Liver (tissue), 9 donors: ENCODE measurements around the gene SIRPA. TPM values are rescaled to one million over a fixed set of nuclear protein-coding genes. Genes with fewer than 3 reads are reported as not detected.

Source experiments
- DNase-seq: peaks from one replicate; pipeline ENCODE4 v3.0.0-alpha.2; 2017; ENCODE audit warnings: low spot score
- H3K27ac ChIP-seq, 2 donors: one replicate each; pipeline ENCODE4 v1.7.0; 2013; ENCODE audit warnings: inconsistent platforms in 2 of 2, low read length in 2 of 2, control low read depth in 1 of 2, low read depth in 1 of 2, mild to moderate bottlenecking in 1 of 2
- H3K27me3 ChIP-seq, 4 donors: one replicate each; pipeline versions ENCODE4 v1.6.1 to v1.7.0; 2013; ENCODE audit warnings: low read length in 3 of 4, inconsistent platforms in 1 of 4, mild to moderate bottlenecking in 1 of 4, moderate library complexity in 1 of 4; ENCODE audit not compliant: control insufficient read depth in 4 of 4, insufficient read depth in 4 of 4
- H3K36me3 ChIP-seq, 4 donors: one replicate each; pipeline versions ENCODE4 v1.6.1 to v1.7.0; 2013; ENCODE audit warnings: low read length in 3 of 4, mild to moderate bottlenecking in 3 of 4, low read depth in 1 of 4, moderate library complexity in 1 of 4; ENCODE audit not compliant: control insufficient read depth in 4 of 4, insufficient read depth in 3 of 4
- H3K4me1 ChIP-seq, 4 donors: one replicate each; pipeline versions ENCODE4 v1.6.1 to v1.7.0; 2013; ENCODE audit warnings: low read length in 3 of 4, mild to moderate bottlenecking in 3 of 4, moderate library complexity in 1 of 4; ENCODE audit not compliant: control insufficient read depth in 4 of 4, insufficient read depth in 4 of 4
- H3K4me3 ChIP-seq, 3 donors: one replicate each; pipeline versions ENCODE4 v1.6.1 to v1.7.0; 2013; ENCODE audit warnings: low read length in 3 of 3, control low read depth in 1 of 3, low read depth in 1 of 3, mild to moderate bottlenecking in 1 of 3
- H3K9ac ChIP-seq, 2 donors: one replicate each; pipeline ENCODE4 v1.7.0; 2013; ENCODE audit warnings: low read length in 2 of 2, mild to moderate bottlenecking in 2 of 2, moderate library complexity in 2 of 2, control low read depth in 1 of 2, low read depth in 1 of 2
- H3K9me3 ChIP-seq, 4 donors: one replicate each; pipeline versions ENCODE4 v1.6.1 to v1.7.0; 2013; ENCODE audit warnings: low read length in 3 of 4; ENCODE audit not compliant: control insufficient read depth in 4 of 4
- ATF3 ChIP-seq: IDR thresholded peaks from 2 replicates; pipeline ENCODE4 v1.6.1; 2016; ENCODE audit warnings: antibody characterized with exemption
- CTCF ChIP-seq: fragments of 150-350 bp; IDR thresholded peaks from 2 replicates; pipeline ENCODE4 v1.5.1; 2017; ENCODE audit warnings: improper control_type of control experiment, low read depth, low read length; ENCODE audit not compliant: missing input control
- EGR1 ChIP-seq, 2 donors: IDR thresholded peaks; 2 replicates each; pipeline ENCODE4 v1.6.1; 2016 to 2018; ENCODE audit warnings: antibody characterized with exemption in 2 of 2, low read depth in 2 of 2
- FOXA1 ChIP-seq: IDR thresholded peaks from 2 replicates; pipeline ENCODE4 v1.6.1; 2016; ENCODE audit warnings: antibody characterized with exemption
- FOXA2 ChIP-seq: IDR thresholded peaks from 2 replicates; pipeline ENCODE4 v1.6.1; 2016; ENCODE audit warnings: antibody characterized with exemption
- GABPA ChIP-seq, 2 donors: IDR thresholded peaks in 1 of 2; conservative IDR thresholded peaks in 1 of 2; 2 replicates each; pipeline ENCODE4 v1.6.1; 2016; ENCODE audit warnings: antibody characterized with exemption in 2 of 2, mild to moderate bottlenecking in 1 of 2, moderate library complexity in 1 of 2
- HNF4A ChIP-seq, 2 donors: conservative IDR thresholded peaks; 2 replicates each; pipeline ENCODE4 v1.6.1; 2016; ENCODE audit warnings: antibody characterized with exemption in 2 of 2, mild to moderate bottlenecking in 2 of 2
- HNF4G ChIP-seq: IDR thresholded peaks from 2 replicates; pipeline ENCODE4 v1.6.1; 2016; ENCODE audit warnings: antibody characterized with exemption
- JUND ChIP-seq, 2 donors: IDR thresholded peaks; 2 replicates each; pipeline ENCODE4 v1.6.1; 2016; ENCODE audit warnings: antibody characterized with exemption in 2 of 2
- MAX ChIP-seq: IDR thresholded peaks from 2 replicates; pipeline ENCODE4 v1.6.1; 2016; ENCODE audit warnings: antibody characterized with exemption
- NR2F2 ChIP-seq: IDR thresholded peaks from 2 replicates; pipeline ENCODE4 v1.6.1; 2016; ENCODE audit warnings: antibody characterized with exemption
- RAD21 ChIP-seq, 2 donors: IDR thresholded peaks; 2 replicates each; pipeline ENCODE4 v1.6.1; 2016; ENCODE audit warnings: antibody characterized with exemption in 2 of 2, mild to moderate bottlenecking in 2 of 2
- RXRA ChIP-seq, 2 donors: IDR thresholded peaks; 2 replicates each; pipeline ENCODE4 v1.6.1; 2017 to 2018; ENCODE audit warnings: antibody characterized with exemption in 2 of 2, mild to moderate bottlenecking in 1 of 2
- SP1 ChIP-seq: IDR thresholded peaks from 2 replicates; pipeline ENCODE4 v1.6.1; 2018; ENCODE audit warnings: antibody characterized with exemption, mild to moderate bottlenecking
- TAF1 ChIP-seq: conservative IDR thresholded peaks from 2 replicates; pipeline ENCODE4 v1.6.1; 2016; ENCODE audit warnings: antibody characterized with exemption, mild to moderate bottlenecking
- YY1 ChIP-seq: IDR thresholded peaks from 2 replicates; pipeline ENCODE4 v1.6.1; 2016; ENCODE audit warnings: antibody characterized with exemption, mild to moderate bottlenecking
- ZBTB33 ChIP-seq: IDR thresholded peaks from 2 replicates; pipeline ENCODE4 v1.6.1; 2016; ENCODE audit warnings: antibody characterized with exemption
- WGBS: extraction: QIAGEN DNeasy Blood & Tissue Kit; methylation state at CpG from one replicate; pipeline ENCODE4 v1.1.7; 2013; 5-methylcytosine and 5-hydroxymethylcytosine counted together
- polyA plus RNA-seq, 2 donors: library from polyadenylated mRNA; stranded (reverse) in 1 of 2; unstranded in 1 of 2; fragments of 200-250 nt in 1 of 2; fragments of >200 nt in 1 of 2; fragmentation: Nextera tagmentation in 1 of 2; extraction: Ambion mirVana in 1 of 2; gene quantifications; one replicate each; pipeline versions ENCODE4 v1.2.1 to v1.2.3, GENCODE V29; 2013 to 2015
- total RNA-seq, 2 donors: library from RNA; depleted of rRNA; stranded (reverse); fragments of >200 nt; gene quantifications; one replicate each; pipeline ENCODE4 v1.2.3, GENCODE V29; 2014
- donor health status: healthy.
- donor health status: healthy.
- donor health status: healthy.
- donor health status: healthy.
- donor health status: healthy.

Gene SIRPA
- total and polyA plus RNA-seq, 4 donors = 5.4 to 47.5 (median 23.2) TPM

GRCh38 chr20:1958426-1958825 lies 63.2 kb downstream of the SIRPA start (continued):
- TF ChIP-seq CTCF (no peak), HNF4G (no peak), ZBTB33 (no peak), JUND (IDR thresholded peaks at IDR 0.05) (no peak), TAF1 (no peak)

- H3K27ac ChIP-seq = no peak overlapping the region
- 84% methylated on average over 2 of the region's 2 CpGs for WGBS
- H3K4me1 ChIP-seq = no peaks in the 10 kb centered on the region
- H3K36me3 ChIP-seq = no peaks in the 10 kb centered on the region
- DNase-seq = no peak
- no peak overlapping the region for H3K4me3 ChIP-seq
- H3K9me3 ChIP-seq = no peaks in the 10 kb centered on the region
- TF ChIP-seq RXRA (IDR thresholded peaks at IDR 0.05) (no peak), GABPA (IDR thresholded peaks at IDR 0.05 in 1 of 2, conservative IDR thresholded peaks at IDR 0.05 in 1 of 2) (no peak)
- no peaks in the 10 kb centered on the region for H3K27me3 ChIP-seq
- no peak overlapping the region for H3K9ac ChIP-seq
Measured at GRCh38 chr20:1959156-1959555, 63.9 kb downstream of the SIRPA start.

GRCh38 chr20:1961374-1961773 lies 66.2 kb downstream of the SIRPA start:
- DNase-seq = no peak
- no peak overlapping the region for H3K4me3 ChIP-seq
- no peak overlapping the region for H3K27ac ChIP-seq
- no peak overlapping the region for H3K9ac ChIP-seq
- TF ChIP-seq HNF4A (conservative IDR thresholded peaks at IDR 0.05) = no peak
- TF ChIP-seq JUND (IDR thresholded peaks at IDR 0.05) = no peak
- H3K27me3 ChIP-seq = no peaks in the 10 kb centered on the region
- no peaks in the 10 kb centered on the region for H3K9me3 ChIP-seq
- H3K4me1 ChIP-seq = peaks cover 0 to 13% (median 2%) of the 10 kb centered on the region in 4 donors
- no peaks in the 10 kb centered on the region for H3K36me3 ChIP-seq
- 93% methylated on average over 5 of the region's 5 CpGs for WGBS

- Histone ChIP-seq H3K4me1 (peaks cover 0 to 13% (median 2%) of the 10 kb centered on the region in 4 donors), H3K4me3 (no peak overlapping the region), H3K36me3 (no peaks in the 10 kb centered on the region), H3K9ac (no peak overlapping the region), H3K27me3 (no peaks in the 10 kb centered on the region), H3K9me3 (no peaks in the 10 kb centered on the region), H3K27ac (no peak overlapping the region)
- WGBS = 74% methylated on average over 4 of the region's 4 CpGs
- no peak for TF ChIP-seq CTCF
- TF ChIP-seq RAD21 (IDR thresholded peaks at IDR 0.05) = no peak
- TF ChIP-seq ZBTB33 = no peak
- no peak for TF ChIP-seq GABPA (IDR thresholded peaks at IDR 0.05 in 1 of 2, conservative IDR thresholded peaks at IDR 0.05 in 1 of 2)
- no peak for TF ChIP-seq YY1
- no peak for TF ChIP-seq ATF3
- no peak for TF ChIP-seq RXRA (IDR thresholded peaks at IDR 0.05)
- no peak for TF ChIP-seq MAX
- TF ChIP-seq FOXA2 = no peak
- TF ChIP-seq SP1 = no peak
- TF ChIP-seq NR2F2 = no peak
- no peak for TF ChIP-seq JUND (IDR thresholded peaks at IDR 0.05)
- no peak for TF ChIP-seq EGR1 (IDR thresholded peaks at IDR 0.05; ENCODE audit: low read depth in 2 of 2)
- no peak for TF ChIP-seq HNF4G
- no peak for TF ChIP-seq FOXA1
- no peak for TF ChIP-seq HNF4A (conservative IDR thresholded peaks at IDR 0.05)
- no peak for DNase-seq
Measured at GRCh38 chr20:1964061-1964460, 68.9 kb downstream of the SIRPA start.
